Esophagus (tissue), 2 donors: ENCODE measurements around the gene USP22. TPM values are rescaled to one million over a fixed set of nuclear protein-coding genes. Genes with fewer than 3 reads are reported as not detected.

Experiments
- H3K27ac ChIP-seq, 2 donors: one replicate each; pipeline ENCODE4 v1.5.1; 2013; ENCODE audit warnings: low read depth in 2 of 2, mild to moderate bottlenecking in 2 of 2, inconsistent platforms in 1 of 2, low read length in 1 of 2, moderate library complexity in 1 of 2
- H3K27me3 ChIP-seq, 2 donors: one replicate each; pipeline ENCODE4 v1.6.1; 2013; ENCODE audit warnings: low read length in 2 of 2, control low read depth in 1 of 2, mild to moderate bottlenecking in 1 of 2; ENCODE audit not compliant: insufficient read depth in 2 of 2, control insufficient read depth in 1 of 2
- H3K36me3 ChIP-seq, 2 donors: one replicate each; pipeline ENCODE4 v1.6.1; 2013; ENCODE audit warnings: low read length in 1 of 2; ENCODE audit not compliant: control insufficient read depth in 2 of 2, insufficient read depth in 2 of 2
- H3K4me1 ChIP-seq, 2 donors: one replicate each; pipeline ENCODE4 v1.6.1; 2013; ENCODE audit warnings: low read length in 1 of 2; ENCODE audit not compliant: control insufficient read depth in 2 of 2, insufficient read depth in 2 of 2
- H3K4me3 ChIP-seq, 2 donors: one replicate each; pipeline ENCODE4 v1.5.1; 2013; ENCODE audit warnings: low read length in 2 of 2, mild to moderate bottlenecking in 2 of 2, low read depth in 1 of 2, moderate library complexity in 1 of 2
- H3K9me3 ChIP-seq, 2 donors: one replicate each; pipeline ENCODE4 v1.6.1; 2013; ENCODE audit warnings: mild to moderate bottlenecking in 2 of 2, low read depth in 1 of 2, low read length in 1 of 2, moderate library complexity in 1 of 2; ENCODE audit not compliant: control insufficient read depth in 2 of 2, insufficient read depth in 1 of 2
- WGBS, 2 donors: extraction: QIAGEN DNeasy Blood & Tissue Kit; methylation state at CpG; one replicate each; pipeline ENCODE4 v1.1.7; 2013; 5-methylcytosine and 5-hydroxymethylcytosine counted together
- polyA plus RNA-seq, 2 donors: library from polyadenylated mRNA; stranded (reverse); fragments of 200-250 nt; gene quantifications; one replicate each; pipeline ENCODE4 v1.2.3, GENCODE V29; 2013
- donor health status: healthy with polysubstance abuse.
- donor health status: Bipolar disorder and iron deficiency.

USP22 gene
- polyA plus RNA-seq, 2 donors: 19.6 to 29.9 TPM

- no peaks in the 10 kb centered on the region for H3K27me3 ChIP-seq
- no peaks in the 10 kb centered on the region for H3K9me3 ChIP-seq
- H3K4me3 ChIP-seq: no peak overlapping the region
- peaks cover 0 to 4% of the 10 kb centered on the region in 2 donors for H3K4me1 ChIP-seq
- no peak overlapping the region for H3K27ac ChIP-seq
- 59 to 61% methylated on average over 17 of the region's 17 CpGs for WGBS, 2 donors
- no peaks in the 10 kb centered on the region for H3K36me3 ChIP-seq
These were observed 49.6 kb downstream of the USP22 start for GRCh38 chr17:20992987-20993862.

- H3K27ac ChIP-seq: no peak overlapping the region
- WGBS, 2 donors: 55 to 67% methylated on average over 9 to 12 of the region's 12 CpGs
- no peaks in the 10 kb centered on the region for H3K27me3 ChIP-seq
- H3K36me3 ChIP-seq: no peaks in the 10 kb centered on the region
- no peaks in the 10 kb centered on the region for H3K9me3 ChIP-seq
- peaks cover 0 to 2% of the 10 kb centered on the region in 2 donors for H3K4me1 ChIP-seq
- no peak overlapping the region for H3K4me3 ChIP-seq
These were observed 50.4 kb downstream of the USP22 start for GRCh38 chr17:20992416-20992815.

GRCh38 chr17:20991276-20992037 lies 51.4 kb downstream of the USP22 start:
- Histone ChIP-seq H3K27ac (no peak overlapping the region), H3K4me3 (no peak overlapping the region), H3K4me1 (peaks cover 0 to 2% of the 10 kb centered on the region in 2 donors), H3K9me3 (no peaks in the 10 kb centered on the region), H3K36me3 (no peaks in the 10 kb centered on the region), H3K27me3 (no peaks in the 10 kb centered on the region)
- 84 to 88% methylated on average over 17 of the region's 17 CpGs for WGBS, 2 donors

GRCh38 chr17:20989991-20990855 lies 52.6 kb downstream of the USP22 start:
- Histone ChIP-seq H3K36me3 (no peaks in the 10 kb centered on the region), H3K4me1 (peaks cover 0 to 2% of the 10 kb centered on the region in 2 donors), H3K4me3 (no peak overlapping the region), H3K27me3 (no peaks in the 10 kb centered on the region), H3K9me3 (no peaks in the 10 kb centered on the region), H3K27ac (no peak overlapping the region)
- 48 to 58% methylated on average over 6 of the region's 6 CpGs for WGBS, 2 donors

GRCh38 chr17:20989481-20989880 lies 53.3 kb downstream of the USP22 start:
- peaks cover 0 to 2% of the 10 kb centered on the region in 2 donors for H3K4me1 ChIP-seq
- no peaks in the 10 kb centered on the region for H3K36me3 ChIP-seq
- WGBS, 2 donors: 84 to 85% methylated on average over 7 of the region's 7 CpGs
- H3K4me3 ChIP-seq: no peak overlapping the region
- H3K27me3 ChIP-seq: no peaks in the 10 kb centered on the region
- no peak overlapping the region for H3K27ac ChIP-seq
- no peaks in the 10 kb centered on the region for H3K9me3 ChIP-seq

GRCh38 chr17:20988896-20989295 lies 53.9 kb downstream of the USP22 start:
- 80 to 97% methylated on average over 3 of the region's 3 CpGs for WGBS, 2 donors

GRCh38 chr17:20988001-20988636 lies 54.7 kb downstream of the USP22 start:
- no peaks in the 10 kb centered on the region for H3K27me3 ChIP-seq
- WGBS, 2 donors: 85% methylated on average over 11 of the region's 11 CpGs
- no peak overlapping the region for H3K27ac ChIP-seq
- no peaks in the 10 kb centered on the region for H3K36me3 ChIP-seq
- H3K4me3 ChIP-seq: no peak overlapping the region
- no peaks in the 10 kb centered on the region for H3K9me3 ChIP-seq
- H3K4me1 ChIP-seq: peaks cover 0 to 2% of the 10 kb centered on the region in 2 donors

More at GRCh38 chr17:20988896-20989295, 53.9 kb downstream of the USP22 start:
- Histone ChIP-seq H3K4me3 (no peak overlapping the region), H3K27ac (no peak overlapping the region), H3K9me3 (no peaks in the 10 kb centered on the region), H3K36me3 (no peaks in the 10 kb centered on the region), H3K27me3 (no peaks in the 10 kb centered on the region), H3K4me1 (peaks cover 0 to 2% of the 10 kb centered on the region in 2 donors)

- Histone ChIP-seq H3K36me3 (no peaks in the 10 kb centered on the region), H3K27ac (no peak overlapping the region), H3K27me3 (no peaks in the 10 kb centered on the region), H3K9me3 (no peaks in the 10 kb centered on the region), H3K4me1 (peaks cover 0 to 2% of the 10 kb centered on the region in 2 donors), H3K4me3 (no peak overlapping the region)
- 85 to 89% methylated on average over 5 of the region's 5 CpGs for WGBS, 2 donors
These were observed 55.3 kb downstream of the USP22 start for GRCh38 chr17:20987511-20987910.
